Panc1 (cell line): ENCODE measurements around the gene HTR3B.
"Not testable (repeated sequence)": the region's sequence is repeated elsewhere in the genome, so short reads cannot be mapped to it uniquely, and the experiment has no call there.

Source experiments
- CTCF ChIP-seq: fragments of 450-650 bp; IDR thresholded peaks from 2 replicates; pipeline ENCODE4 v1.5.1; 2017; ENCODE audit warnings: mild to moderate bottlenecking
- POLR2AphosphoS5 ChIP-seq: IDR thresholded peaks from 2 replicates; pipeline ENCODE4 v1.6.1; 2012; ENCODE audit warnings: mild to moderate bottlenecking, low read depth, low read length, moderate library complexity
- REST ChIP-seq, 2 experiments: IDR thresholded peaks; 2 replicates each; pipeline ENCODE4 v1.6.1; 2011 to 2012; ENCODE audit warnings: low read depth in 2 of 2, control low read depth in 1 of 2, low read length in 1 of 2, mild to moderate bottlenecking in 1 of 2, moderate library complexity in 1 of 2; ENCODE audit not compliant: insufficient read depth in 1 of 2

GRCh38 chr11:113946162-113946561, 41.6 kb downstream of the HTR3B start:
- not testable (repeated sequence) for TF ChIP-seq CTCF; POLR2AphosphoS5; REST (IDR thresholded peaks at IDR 0.05; ENCODE audit: insufficient read depth in 1 of 2, low read depth in 2 of 2, low read length in 1 of 2)
